ENCODE data around the gene ZMYND19.

DNA sequence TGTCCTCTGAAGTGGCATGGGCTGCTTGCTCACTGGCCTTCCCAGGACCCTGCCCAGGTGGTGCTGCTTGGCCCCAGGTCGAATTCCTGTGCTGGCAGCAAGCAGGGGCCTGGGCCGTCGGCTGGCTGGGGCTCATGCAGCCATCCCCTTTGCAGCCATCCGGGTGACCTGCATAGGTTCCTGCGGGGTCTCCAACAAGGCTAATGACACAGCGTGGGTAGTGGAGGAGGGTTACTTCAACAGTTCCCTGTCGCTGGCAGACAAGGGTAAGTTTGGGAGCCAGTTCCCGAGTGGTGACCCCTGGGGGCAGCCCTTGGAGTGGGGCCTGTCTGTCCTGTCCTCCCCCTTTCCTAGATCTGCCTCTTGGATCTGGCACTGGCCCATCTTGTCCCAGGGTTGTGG is 22.4 kb upstream of the ZMYND19 start:
- TF ChIP-seq, protein P1, sequence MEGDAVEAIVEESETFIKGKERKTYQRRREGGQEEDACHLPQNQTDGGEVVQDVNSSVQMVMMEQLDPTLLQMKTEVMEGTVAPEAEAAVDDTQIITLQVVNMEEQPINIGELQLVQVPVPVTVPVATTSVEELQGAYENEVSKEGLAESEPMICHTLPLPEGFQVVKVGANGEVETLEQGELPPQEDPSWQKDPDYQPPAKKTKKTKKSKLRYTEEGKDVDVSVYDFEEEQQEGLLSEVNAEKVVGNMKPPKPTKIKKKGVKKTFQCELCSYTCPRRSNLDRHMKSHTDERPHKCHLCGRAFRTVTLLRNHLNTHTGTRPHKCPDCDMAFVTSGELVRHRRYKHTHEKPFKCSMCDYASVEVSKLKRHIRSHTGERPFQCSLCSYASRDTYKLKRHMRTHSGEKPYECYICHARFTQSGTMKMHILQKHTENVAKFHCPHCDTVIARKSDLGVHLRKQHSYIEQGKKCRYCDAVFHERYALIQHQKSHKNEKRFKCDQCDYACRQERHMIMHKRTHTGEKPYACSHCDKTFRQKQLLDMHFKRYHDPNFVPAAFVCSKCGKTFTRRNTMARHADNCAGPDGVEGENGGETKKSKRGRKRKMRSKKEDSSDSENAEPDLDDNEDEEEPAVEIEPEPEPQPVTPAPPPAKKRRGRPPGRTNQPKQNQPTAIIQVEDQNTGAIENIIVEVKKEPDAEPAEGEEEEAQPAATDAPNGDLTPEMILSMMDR (IDR thresholded peaks at IDR 0.05) = no peak
- TF ChIP-seq EP300 (IDR thresholded peaks at IDR 0.05) (no peak), POLR2AphosphoS5 (IDR thresholded peaks at IDR 0.05) (no peak), POLR2A (IDR thresholded peaks at IDR 0.05) (no peak)

Data from stomach (tissue), 4 donors.